ENCODE results near the gene LAT. TPM values are rescaled to one million over a fixed set of nuclear protein-coding genes. Genes with fewer than 3 reads are reported as not detected.
A peak's percentile ranks its signal among the peaks of the same experiment; 100 is the strongest.

LAT gene
- total and polyA plus RNA-seq, 2 of the 13 experiments (the other 11 are each of a cell fraction or from before 2014, with no cell fraction given) = 2.0 to 3.0 TPM

DNA sequence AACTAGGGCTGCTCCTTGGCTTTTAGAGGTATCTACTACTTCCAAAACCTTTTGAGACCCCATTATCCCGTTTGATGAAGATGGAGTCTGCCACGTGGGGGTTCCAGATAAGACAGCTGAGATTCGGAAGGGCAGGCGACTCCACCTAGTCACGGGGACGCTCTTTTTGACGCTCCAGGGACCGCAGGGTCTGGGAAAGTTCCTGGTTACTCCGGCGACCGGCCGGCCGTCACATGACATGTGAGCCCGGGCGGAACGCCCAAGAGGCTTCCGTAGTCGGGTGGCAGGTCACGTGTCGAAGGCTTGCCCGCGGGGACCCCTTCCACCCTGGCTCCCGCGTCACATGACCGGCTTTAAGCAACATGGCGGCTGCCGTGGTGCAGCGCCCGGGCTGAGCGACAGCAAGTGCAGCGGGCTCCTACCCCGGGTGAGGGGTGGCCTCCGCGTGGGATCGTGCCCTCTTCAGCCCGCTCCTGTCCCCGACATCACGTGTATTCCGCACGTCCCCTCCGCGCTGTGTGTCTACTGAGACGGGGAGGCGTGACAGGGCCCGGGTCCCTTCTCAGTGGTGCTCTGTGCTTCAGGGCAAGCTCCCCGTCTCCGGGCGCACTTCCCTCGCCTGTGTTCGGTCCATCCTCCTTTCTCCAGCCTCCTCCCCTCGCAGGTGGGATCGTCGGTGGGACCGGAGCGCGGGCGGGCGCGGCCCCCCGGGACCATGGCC, 10.3 kb upstream of the LAT start, which contains the start of gene SPNS1 (continued):
- TF ChIP-seq, protein P1, sequence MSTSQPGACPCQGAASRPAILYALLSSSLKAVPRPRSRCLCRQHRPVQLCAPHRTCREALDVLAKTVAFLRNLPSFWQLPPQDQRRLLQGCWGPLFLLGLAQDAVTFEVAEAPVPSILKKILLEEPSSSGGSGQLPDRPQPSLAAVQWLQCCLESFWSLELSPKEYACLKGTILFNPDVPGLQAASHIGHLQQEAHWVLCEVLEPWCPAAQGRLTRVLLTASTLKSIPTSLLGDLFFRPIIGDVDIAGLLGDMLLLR (CRISPR knock-in tag; IDR thresholded peaks at IDR 0.05) = peak; percentile 88; the same call in 1 of the 2 replicates
- peak; percentile 76; the same call in 1 of the 2 replicates for TF ChIP-seq ZNF446 (CRISPR knock-in tag; IDR thresholded peaks at IDR 0.05)
- no peak for TF ChIP-seq CCAR2 (optimal IDR thresholded peaks at IDR 0.05; ENCODE audit: low read depth, low read length)
- no peak for TF ChIP-seq SNRNP70 (IDR thresholded peaks at IDR 0.05; ENCODE audit: low read depth, low read length)
- TF ChIP-seq SYNCRIP (IDR thresholded peaks at IDR 0.05; ENCODE audit: insufficient read depth, low read depth, low read length) = no peak
- 0 out of 2 replicates have a peak, but pooled peaks have one; percentile 1 for TF ChIP-seq NCOA1 (CRISPR knock-in tag; IDR thresholded peaks at IDR 0.05)
- peak; percentile 93 for TF ChIP-seq DMAP1 (CRISPR knock-in tag; IDR thresholded peaks at IDR 0.05)
- peak; percentile 89 to 92; a peak in 3 of 4 replicates for TF ChIP-seq KLF16 (CRISPR knock-in tag; IDR thresholded peaks at IDR 0.05)
- TF ChIP-seq RELA (CRISPR knock-in tag; IDR thresholded peaks at IDR 0.05) = peak; percentile 95; the same call in 1 of the 2 replicates
- 0 out of 2 replicates have a peak, but pooled peaks have one; percentile 69 for TF ChIP-seq TERF1 (CRISPR knock-in tag; IDR thresholded peaks at IDR 0.05)
- no peak; the same call in 1 of the 2 replicates for TF ChIP-seq ZNF274 (CRISPR knock-in tag; IDR thresholded peaks at IDR 0.05)
- TF ChIP-seq ZGPAT (CRISPR knock-in tag; IDR thresholded peaks at IDR 0.05) = peak; percentile 99
- TF ChIP-seq SIX1 (CRISPR knock-in tag; IDR thresholded peaks at IDR 0.05; ENCODE audit: borderline replicate concordance) = peak; percentile 67; the same call in 1 of the 2 replicates
- peak; percentile 36; the same call in 1 of the 2 replicates for TF ChIP-seq HNF1A (IDR thresholded peaks at IDR 0.05; ENCODE audit: low read depth)
- peak; percentile 86 for TF ChIP-seq HNF1A (CRISPR knock-in tag; IDR thresholded peaks at IDR 0.05; ENCODE audit: borderline replicate concordance)
- TF ChIP-seq THAP9 (CRISPR knock-in tag; IDR thresholded peaks at IDR 0.05; ENCODE audit: borderline replicate concordance) = peak; percentile 93
- peak; percentile 90 for TF ChIP-seq SRY (CRISPR knock-in tag; IDR thresholded peaks at IDR 0.05)
- peak; percentile 58; the same call in 1 of the 2 replicates for TF ChIP-seq RAD21 (CRISPR knock-in tag; IDR thresholded peaks at IDR 0.05)
- TF ChIP-seq ZNF737 (CRISPR knock-in tag; IDR thresholded peaks at IDR 0.05; ENCODE audit: borderline replicate concordance) = no peak

Measured in HepG2 (cell line).